ENCODE results near the gene DDTL. TPM values are rescaled to one million over a fixed set of nuclear protein-coding genes. Genes with fewer than 3 reads are reported as not detected.

DDTL gene
- total and polyA plus RNA-seq, 2 of the 8 experiments (the other 6 are each of a cell fraction or from before 2014, with no cell fraction given): 2.1 to 3.1 TPM

- TF ChIP-seq JUN (IDR thresholded peaks at IDR 0.05; ENCODE audit: low read depth, low read length) (no peak), TAF7 (optimal IDR thresholded peaks at IDR 0.05; ENCODE audit: borderline replicate concordance, low read depth, low read length) (no peak), NRF1 (IDR thresholded peaks at IDR 0.05; ENCODE audit: low read depth, low read length) (no peak), RBBP5 (IDR thresholded peaks at IDR 0.05; ENCODE audit: borderline replicate concordance, low read depth, low read length) (no peak), POLR2AphosphoS5 (IDR thresholded peaks at IDR 0.05; ENCODE audit: low read depth, low read length) (no peak), GTF2F1 (IDR thresholded peaks at IDR 0.05; ENCODE audit: borderline replicate concordance, low read depth, low read length) (no peak), FOSL1 (IDR thresholded peaks at IDR 0.05; ENCODE audit: insufficient read depth, low read depth, low read length) (no peak), RXRA (IDR thresholded peaks at IDR 0.05; ENCODE audit: insufficient read depth, low read depth, low read length) (no peak), RFX5 (IDR thresholded peaks at IDR 0.05; ENCODE audit: borderline replicate concordance, low read depth, low read length) (no peak), ZNF274 (IDR thresholded peaks at IDR 0.05; ENCODE audit: borderline replicate concordance, extremely low read depth, low read length) (no peak), EZH2 (IDR thresholded peaks at IDR 0.05; ENCODE audit: low read depth, low read length, severe bottlenecking) (no peak), SIN3A (conservative IDR thresholded peaks at IDR 0.05 in 1 of 2, IDR thresholded peaks at IDR 0.05 in 1 of 2; ENCODE audit: low read depth in 1 of 2, low read length in 2 of 2) (no peak), BRCA1 (IDR thresholded peaks at IDR 0.05; ENCODE audit: low read depth, low read length) (no peak)
- TF ChIP-seq, protein P1, sequence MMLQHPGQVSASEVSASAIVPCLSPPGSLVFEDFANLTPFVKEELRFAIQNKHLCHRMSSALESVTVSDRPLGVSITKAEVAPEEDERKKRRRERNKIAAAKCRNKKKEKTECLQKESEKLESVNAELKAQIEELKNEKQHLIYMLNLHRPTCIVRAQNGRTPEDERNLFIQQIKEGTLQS (IDR thresholded peaks at IDR 0.05; ENCODE audit: insufficient read depth, low read depth, low read length): no peak
- no peak overlapping the region for H3K9ac ChIP-seq (replicated peaks in 1 of 4; ENCODE audit: extremely low read depth in 1 of 4, low read depth in 3 of 4, low read length in 3 of 4)
- no peak for DNase-seq (ENCODE audit: low read depth in 1 of 2, low spot score in 2 of 2)
- H3K56ac ChIP-seq (replicated peaks; ENCODE audit: insufficient read length, low read depth, low read length): no peak overlapping the region
- H2BK15ac ChIP-seq (ENCODE audit: low read length): no peak overlapping the region
- POLR2A ChIA-PET (ENCODE audit: partially characterized antibody): no interaction called here
- no peak overlapping the region for H4K8ac ChIP-seq (ENCODE audit: extremely low read depth, insufficient read depth, low read length)
- no peaks in the 10 kb centered on the region for H3K27me3 ChIP-seq (replicated peaks in 1 of 4; ENCODE audit: control insufficient read depth in 3 of 4, extremely low read depth in 1 of 4, insufficient read depth in 3 of 4, low read length in 3 of 4)
- H3K23me2 ChIP-seq (ENCODE audit: low read depth, low read length): peaks cover 5% of the 10 kb centered on the region; the same call in 1 of the 2 replicates
- no peak for FAIRE-seq
- H3K9me3 ChIP-seq (ENCODE audit: insufficient read depth in 2 of 2, low read depth in 1 of 2, low read length in 1 of 2): no peaks in the 10 kb centered on the region
- no peak overlapping the region for H3K27ac ChIP-seq (ENCODE audit: low read depth, low read length)
- H3K18ac ChIP-seq (ENCODE audit: extremely low read depth, low read length): no peak overlapping the region
- no peaks in the 10 kb centered on the region for H3K36me3 ChIP-seq (ENCODE audit: control insufficient read depth in 2 of 4, insufficient read depth in 4 of 4, low read length in 3 of 4)
- no peak overlapping the region for H3K14ac ChIP-seq (ENCODE audit: insufficient read length)
- 93% methylated on average over 1 of the region's 1 CpG; no CpG with 5 or more reads in 1 of the 2 experiments for WGBS, 2 experiments (ENCODE audit: extremely low coverage in 1 of 2, insufficient coverage in 1 of 2, insufficient read length in 1 of 2, insufficient replicate concordance in 2 of 2, low coverage in 1 of 2, low lambda C conversion rate in 2 of 2, missing lambda C conversion rate in 1 of 2)
- no peak overlapping the region for H2BK12ac ChIP-seq (ENCODE audit: low read depth, low read length)
- no peak overlapping the region for H4K5ac ChIP-seq (ENCODE audit: insufficient read length, low read depth, low read length)
- no peaks in the 10 kb centered on the region for H4K20me1 ChIP-seq (replicated peaks in 1 of 2; ENCODE audit: control insufficient read depth in 1 of 2, insufficient read depth in 2 of 2, low read length in 2 of 2)
- peaks cover 4% of the 10 kb centered on the region for H3K79me1 ChIP-seq (ENCODE audit: low read depth, low read length)
- H3K4me2 ChIP-seq (ENCODE audit: insufficient read depth in 1 of 2, low read depth in 2 of 2, low read length in 2 of 2): no peak overlapping the region
- no peak overlapping the region for H2BK20ac ChIP-seq (ENCODE audit: low read length)
- no peak overlapping the region for H2AFZ ChIP-seq (ENCODE audit: low read length)
- CTCF ChIA-PET (ENCODE audit: partially characterized antibody): interaction anchor here (1.2 to 1.4 kb wide), 2 partner anchors 10 to 26 kb away, joined by 3 read pairs; no protein-coding TSS in a partner anchor
- no peak overlapping the region for H2AK5ac ChIP-seq (ENCODE audit: low read depth, low read length)
- H3K23ac ChIP-seq (ENCODE audit: insufficient read length): no peak overlapping the region
- H2BK5ac ChIP-seq (ENCODE audit: low read depth, low read length): no peak overlapping the region
- H3K4me1 ChIP-seq (replicated peaks in 1 of 4; ENCODE audit: control insufficient read depth in 3 of 4, insufficient read depth in 4 of 4, low read length in 3 of 4): peaks cover 0 to 3% (median 2%) of the 10 kb centered on the region in 4 experiments; a peak in 3 of 7 replicates
- no peak overlapping the region for H3K4me3 ChIP-seq (ENCODE audit: extremely low read depth in 1 of 4, insufficient read depth in 2 of 4, low read depth in 3 of 4, low read length in 4 of 4)
- no peak overlapping the region for H4K91ac ChIP-seq (replicated peaks; ENCODE audit: insufficient read length, low read length)
- no peak overlapping the region for H2BK120ac ChIP-seq (replicated peaks; ENCODE audit: low read depth, low read length)
- H3K4ac ChIP-seq (replicated peaks; ENCODE audit: insufficient read length, low read depth, low read length): no peak overlapping the region
- H3K79me2 ChIP-seq (ENCODE audit: control insufficient read depth in 1 of 2, insufficient read depth in 2 of 2, low read length in 2 of 2): peaks cover 0 to 66% of the 10 kb centered on the region in 2 experiments; a peak in 2 of 4 replicates
Measured at GRCh38 chr22:24016156-24016555, 49.5 kb downstream of the DDTL start.

Measured in H1 (cell line).